NCI-H146 treated with DMSO at 0.1 percent for 48 hours (cell line): ENCODE results near the gene XCR1.

Experiments used
- DNase-seq: peaks from one replicate; lab custom pipeline; 2025; ENCODE audit not compliant: unreplicated experiment; lab: John Stamatoyannopoulos, UW

Gene XCR1

DNA sequence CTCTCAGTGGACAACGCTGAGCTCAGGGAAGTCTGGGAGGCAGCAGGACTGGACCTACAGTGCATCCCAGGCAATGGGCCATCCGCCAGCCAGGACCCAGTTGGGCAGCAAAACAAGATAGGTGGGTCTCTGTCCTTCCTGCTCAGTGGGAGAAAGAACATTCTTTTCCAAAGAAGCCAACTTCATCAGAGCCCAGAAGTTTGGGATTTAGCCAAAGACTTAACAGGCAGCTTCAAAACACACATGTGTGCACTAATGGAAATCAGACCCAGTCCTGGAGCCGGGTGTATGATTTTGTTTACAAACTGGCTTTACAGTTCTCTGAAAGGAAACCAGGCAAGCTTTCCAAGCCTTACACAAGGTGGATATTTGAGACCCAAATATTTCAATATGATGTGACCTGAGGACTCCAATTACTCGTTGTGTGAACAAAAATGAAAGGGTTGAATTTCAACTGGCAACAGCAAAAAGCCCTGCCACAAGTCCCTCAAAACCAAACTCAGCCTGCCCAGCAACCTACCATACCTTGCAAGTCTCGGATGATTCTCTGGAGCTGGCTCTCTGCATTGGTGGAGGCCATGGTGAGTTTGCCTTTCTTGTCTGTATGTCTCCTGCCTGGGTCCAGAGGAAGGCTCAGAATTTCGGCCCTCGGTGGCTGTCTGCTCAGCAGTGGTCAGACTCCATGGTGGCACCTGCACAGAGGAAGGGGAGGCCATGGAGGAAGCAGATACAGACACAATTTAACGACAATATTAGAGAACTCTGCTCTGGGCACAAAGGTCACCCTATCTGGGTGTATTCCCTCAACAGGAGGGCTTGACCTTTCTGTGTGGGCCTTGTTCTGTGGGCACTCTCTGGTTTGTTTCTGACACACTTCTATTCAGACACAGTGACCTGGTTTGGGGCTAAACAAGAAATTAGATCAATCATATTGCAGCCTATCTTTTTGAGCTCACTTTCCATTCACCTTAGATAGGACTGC is 42.7 kb downstream of the XCR1 start:
- DNase-seq: no peak

- DNase-seq: no peak
Observed at GRCh38 chr3:45983770-45984169, 43.5 kb downstream of the XCR1 start.

DNA sequence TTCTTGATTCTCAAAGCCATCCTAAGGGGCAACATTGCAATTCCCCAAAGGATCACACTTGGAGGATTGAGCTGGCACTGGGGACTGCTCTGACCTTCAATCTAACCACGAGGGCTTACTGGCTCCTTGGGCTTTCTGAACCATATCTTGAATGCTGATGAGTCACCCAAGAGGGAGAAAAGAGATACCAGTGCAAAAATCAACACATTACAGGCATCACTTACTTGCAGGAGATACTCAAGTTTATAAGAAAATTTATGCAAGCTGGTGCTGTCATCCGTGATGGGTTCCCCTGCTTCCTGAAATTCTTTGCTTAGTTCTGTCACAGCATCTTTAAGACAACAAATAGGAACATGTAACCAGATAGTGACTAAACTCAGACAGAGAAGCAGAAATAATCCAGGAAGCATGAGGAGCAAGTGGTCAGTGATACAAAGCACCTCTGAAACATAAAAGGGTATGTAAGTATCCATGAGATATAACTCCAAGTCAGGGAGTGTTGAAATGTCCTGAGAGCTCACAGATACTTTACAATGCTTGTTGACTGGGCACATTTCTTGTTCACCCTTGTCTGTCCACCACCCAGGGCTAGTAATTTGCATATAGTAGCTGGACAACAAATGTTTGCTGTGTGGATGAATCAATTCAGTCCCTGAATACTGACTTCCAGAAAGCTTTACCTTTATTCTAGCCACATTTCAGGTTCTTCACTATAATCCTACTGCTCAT is 45.8 kb downstream of the XCR1 start:
- no peak for DNase-seq

DNA sequence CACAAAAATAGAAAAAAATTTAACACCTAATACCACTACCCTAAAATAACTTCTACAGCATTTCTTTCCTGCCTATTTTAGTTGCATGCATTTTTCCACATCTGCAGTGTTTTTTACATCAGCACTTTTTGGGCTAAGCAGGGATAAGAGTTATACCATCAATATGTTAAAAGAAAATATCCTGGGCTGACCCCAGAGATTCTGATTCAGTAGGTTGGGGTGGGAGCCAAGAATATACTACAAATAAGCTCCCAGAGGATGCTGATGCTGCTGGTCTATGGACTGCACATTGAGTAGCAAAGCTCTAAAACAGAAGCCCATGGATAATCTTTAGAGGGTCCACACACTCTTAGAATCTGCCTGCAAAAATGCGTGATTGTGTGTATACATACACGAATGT is 46.5 kb downstream of the XCR1 start:
- DNase-seq: no peak

GRCh38 chr3:45980229-45980813 is 47.0 kb downstream of the XCR1 start:
- no peak for DNase-seq

DNA sequence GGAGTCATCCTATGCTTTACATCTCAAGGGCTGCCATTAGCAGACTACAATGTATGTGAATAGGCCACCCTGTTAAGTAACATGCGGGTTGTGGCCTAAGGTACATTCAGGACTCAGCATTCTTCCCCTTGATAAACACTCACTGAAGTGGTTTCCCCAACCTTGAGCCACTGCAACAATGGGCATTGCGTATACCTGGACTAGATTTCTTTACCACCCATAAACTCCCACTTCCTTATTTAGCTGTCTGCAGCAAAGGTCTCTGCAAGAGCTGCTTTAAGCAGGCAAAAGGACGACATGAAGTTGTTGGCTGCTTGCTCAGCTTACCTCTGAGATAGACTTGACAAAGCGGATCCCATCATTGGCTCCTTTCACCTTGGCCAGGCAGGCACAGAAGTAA is 47.9 kb downstream of the XCR1 start:
- DNase-seq: no peak

DNA sequence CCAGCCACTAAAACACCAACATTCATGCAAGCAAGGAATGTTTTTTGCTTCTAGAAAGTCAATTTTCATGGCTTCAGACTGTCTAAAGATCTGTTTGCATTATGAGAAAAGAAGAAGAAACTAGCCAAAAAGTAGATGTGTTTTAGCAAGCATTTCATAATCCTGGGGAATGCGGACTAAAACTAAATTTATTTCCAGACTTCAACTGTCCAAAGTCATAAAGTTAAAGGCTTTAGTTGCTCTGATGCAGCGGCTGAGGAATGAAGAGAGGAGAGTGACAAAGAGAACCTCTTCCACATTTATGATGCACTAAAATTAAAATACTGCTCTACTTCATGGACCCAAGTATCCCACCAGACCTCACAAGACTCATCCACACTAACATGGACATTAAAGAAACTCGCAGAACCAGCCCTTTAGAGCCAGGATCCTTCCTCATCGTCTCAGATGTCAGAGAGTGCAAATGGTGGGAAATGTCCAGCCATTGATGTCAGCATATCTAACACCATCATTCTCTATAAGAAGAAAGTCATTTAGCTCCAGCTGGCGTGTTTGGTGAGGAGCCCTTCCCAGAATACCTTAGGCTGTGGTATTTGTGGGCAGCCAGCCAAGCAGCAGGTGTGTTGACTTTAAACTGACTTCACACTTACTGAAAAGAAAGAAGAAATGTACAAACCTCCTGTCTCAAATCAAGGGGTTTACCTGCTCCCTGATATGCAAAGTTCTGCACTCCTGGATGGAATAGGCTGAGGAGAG is 49.1 kb downstream of the XCR1 start:
- peak; percentile 2 for DNase-seq

DNA sequence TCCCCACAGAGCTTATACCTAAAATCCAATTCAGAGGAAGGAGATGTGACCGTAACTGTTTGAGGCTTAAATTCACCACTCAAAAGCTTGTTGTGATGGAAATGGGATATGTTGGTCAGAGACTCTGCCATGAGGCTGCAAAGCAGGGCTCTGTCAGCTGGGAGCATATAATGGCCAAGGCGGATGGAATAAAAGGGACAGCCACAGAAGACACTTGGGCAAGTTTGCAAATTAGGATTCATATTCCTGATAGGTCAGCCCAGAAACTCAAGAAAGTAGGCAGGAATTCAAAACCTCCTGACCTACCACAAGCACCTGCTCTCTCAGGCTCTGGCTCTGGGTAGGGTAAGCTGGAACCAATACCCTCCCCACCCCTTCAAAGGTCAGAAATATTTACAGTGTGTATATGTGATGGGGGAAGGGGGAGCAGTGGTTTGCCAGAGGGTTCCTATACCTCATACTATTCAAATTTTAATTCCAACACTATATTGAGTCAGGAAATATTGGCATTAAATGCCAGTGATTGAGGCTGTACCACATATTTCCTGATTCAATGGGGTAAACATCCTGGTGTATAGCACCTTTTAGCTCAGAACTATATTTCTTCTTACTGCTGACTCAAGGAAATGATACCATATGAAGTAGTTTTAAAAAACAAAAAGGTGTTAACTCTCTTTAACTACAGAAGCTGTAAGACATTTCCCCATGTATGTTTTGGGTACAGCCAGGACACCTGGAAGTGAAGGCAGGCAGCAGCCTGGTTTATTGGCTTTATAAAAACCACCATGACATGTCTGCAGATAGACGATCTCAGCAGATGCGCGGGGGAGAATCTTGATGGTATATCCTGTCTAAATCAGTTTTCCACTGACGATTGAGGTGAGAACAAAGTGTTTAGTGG is 50.8 kb downstream of the XCR1 start:
- no peak for DNase-seq

GRCh38 chr3:45975686-45976085 is 51.6 kb downstream of the XCR1 start:
- no peak for DNase-seq

DNA sequence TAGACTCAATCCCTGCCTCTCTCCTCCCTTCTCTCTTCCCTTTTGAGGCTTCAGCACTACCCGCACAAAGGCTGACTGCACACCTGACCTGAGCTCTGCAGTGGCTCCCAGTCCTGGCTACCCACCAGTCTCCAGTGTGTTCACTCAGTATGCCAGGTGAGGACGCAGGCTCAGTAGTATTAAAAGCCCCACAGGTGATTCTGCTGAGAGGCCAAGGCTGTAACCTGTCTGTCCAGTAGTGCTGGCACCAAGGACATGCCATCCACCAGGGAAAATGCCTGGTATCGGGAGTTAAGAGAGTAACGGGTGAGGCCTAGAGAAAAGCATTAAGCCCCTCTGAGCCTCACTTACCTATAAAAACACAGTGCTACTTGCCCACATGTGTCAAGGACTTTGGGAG is 52.6 kb downstream of the XCR1 start:
- no peak for DNase-seq

- no peak for DNase-seq
Observed at GRCh38 chr3:45972534-45973402, 54.5 kb downstream of the XCR1 start.

GRCh38 chr3:45969953-45970352 is 57.3 kb downstream of the XCR1 start:
- DNase-seq: no peak

GRCh38 chr3:45969116-45969515 is 58.2 kb downstream of the XCR1 start:
- no peak for DNase-seq

GRCh38 chr3:45968706-45969105 is 58.6 kb downstream of the XCR1 start:
- no peak for DNase-seq

- DNase-seq: no peak
Observed at GRCh38 chr3:45968149-45968548, 59.1 kb downstream of the XCR1 start.

- no peak for DNase-seq
Observed at GRCh38 chr3:45967724-45968123, 59.6 kb downstream of the XCR1 start.
